NCI-H1092 (cell line): ENCODE results near the gene DNMT1.
"Not testable (repeated sequence)": the region's sequence is repeated elsewhere in the genome, so short reads cannot be mapped to it uniquely, and the experiment has no call there.

Source experiments
- DNase-seq: peaks from one replicate; lab custom pipeline; 2025; lab: John Stamatoyannopoulos, UW

DNMT1 gene

DNA sequence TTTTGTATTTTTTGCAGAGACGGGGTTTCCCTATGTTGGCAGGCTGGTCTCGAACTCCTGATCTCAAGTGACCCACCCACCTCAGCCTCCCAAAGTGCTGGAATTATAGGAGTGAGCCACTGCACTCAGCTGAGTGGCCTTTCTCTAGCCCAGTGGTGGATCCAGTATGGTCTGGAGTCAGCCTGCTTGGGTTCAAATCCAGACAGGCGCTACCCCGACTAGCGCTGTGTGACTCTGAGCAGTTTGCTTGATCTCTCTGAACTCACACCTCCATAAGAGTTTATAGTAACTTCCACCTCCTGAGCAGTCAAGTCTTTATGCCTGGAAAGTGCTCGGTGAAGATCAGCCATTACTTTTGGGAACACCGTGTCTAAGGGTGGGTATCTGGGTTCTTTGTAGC, 25.9 kb upstream of the DNMT1 start:
- DNase-seq = no peak

DNA sequence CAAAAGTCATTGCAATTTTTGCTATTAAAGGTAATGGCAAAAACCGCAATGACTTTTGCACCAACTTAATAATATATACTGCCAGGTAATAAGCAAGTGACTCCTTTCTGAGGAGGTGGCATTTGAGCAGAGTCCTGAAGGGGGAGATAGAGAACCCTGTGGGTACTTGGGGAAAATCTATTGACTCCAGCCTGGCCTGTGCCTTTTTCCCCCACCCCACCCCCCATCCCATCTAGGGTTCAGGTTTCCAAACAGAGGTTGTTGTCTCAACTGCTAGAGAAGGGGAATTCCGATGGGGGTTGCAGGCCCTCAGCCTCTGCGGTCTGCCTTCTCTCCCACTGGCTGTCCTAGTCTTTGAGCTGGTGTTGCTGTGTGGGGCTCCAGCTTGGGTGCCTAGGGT, 24.9 kb upstream of the DNMT1 start:
- no peak for DNase-seq

GRCh38 chr19:10217085-10217484, 22.3 kb upstream of the DNMT1 start:
- DNase-seq = no peak

- no peak for DNase-seq
These were observed 20.0 kb upstream of the DNMT1 start for GRCh38 chr19:10214784-10215183.

DNA sequence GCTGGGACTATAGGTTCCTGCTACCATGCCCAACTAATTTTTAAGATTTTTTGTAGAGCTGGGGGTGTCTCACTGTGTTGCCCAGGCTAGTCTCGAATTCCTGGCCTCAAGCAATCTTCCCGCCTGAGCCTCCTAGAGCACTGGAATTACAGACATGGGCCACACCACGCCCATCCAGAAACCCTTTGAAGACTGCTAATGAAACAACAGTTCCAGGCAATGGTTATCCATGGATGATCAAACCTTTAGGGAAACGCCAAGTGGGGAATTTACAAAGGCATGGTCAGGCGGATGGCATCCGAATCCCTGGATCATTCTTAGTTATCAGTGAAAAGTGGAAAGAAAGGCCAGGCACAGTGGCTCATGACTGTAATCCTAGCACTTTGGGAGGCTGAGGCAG, 16.9 kb upstream of the DNMT1 start:
- DNase-seq = no peak

DNA sequence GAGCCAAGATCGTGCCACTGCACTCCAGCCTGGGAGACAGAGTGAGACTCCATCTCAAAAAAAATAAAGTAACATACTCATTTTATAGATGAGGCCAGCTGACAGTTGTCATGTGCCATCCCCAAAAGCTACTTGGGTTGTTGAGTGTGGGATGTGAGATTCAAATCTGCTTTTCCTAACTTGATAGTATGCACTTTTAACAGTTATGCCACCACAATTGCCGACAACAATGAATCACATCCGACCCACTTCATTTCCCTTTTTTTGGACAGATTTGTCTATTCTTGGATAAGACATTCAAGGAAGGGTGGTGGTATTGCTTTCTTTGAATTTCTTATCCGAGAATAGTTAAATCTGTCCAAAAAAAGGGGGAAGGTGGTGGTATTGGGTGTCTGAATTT, 16.3 kb upstream of the DNMT1 start:
- DNase-seq = no peak

DNA sequence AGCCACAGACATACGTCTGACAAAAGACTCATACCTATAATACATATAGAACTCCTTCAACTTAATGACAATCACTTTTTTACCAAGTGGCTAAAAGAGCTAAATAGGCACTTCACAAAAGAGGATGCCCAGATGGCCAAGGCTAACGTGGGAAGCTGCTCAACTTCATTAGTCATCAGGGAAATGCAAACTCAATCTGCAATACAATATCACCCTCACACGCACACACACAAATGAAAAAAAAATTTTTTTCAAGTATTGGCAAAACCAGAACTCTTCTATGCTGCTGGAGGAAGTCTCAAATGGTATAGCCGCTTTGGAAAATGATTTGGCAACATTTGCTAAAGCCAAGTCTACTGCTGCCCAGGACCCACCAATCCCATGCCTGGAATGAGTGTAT, 14.6 kb upstream of the DNMT1 start:
- DNase-seq = no peak

- DNase-seq = no peak
These were observed 12.3 kb upstream of the DNMT1 start for GRCh38 chr19:10207026-10207425.

GRCh38 chr19:10206226-10206885, 11.6 kb upstream of the DNMT1 start:
- DNase-seq = no peak

GRCh38 chr19:10205636-10206035, 10.9 kb upstream of the DNMT1 start:
- DNase-seq = no peak

GRCh38 chr19:10203686-10204085, 8.9 kb upstream of the DNMT1 start:
- no peak for DNase-seq

GRCh38 chr19:10201176-10201575, 6.4 kb upstream of the DNMT1 start:
- no peak for DNase-seq

- not testable (repeated sequence) for DNase-seq
These were observed 5.3 kb upstream of the DNMT1 start for GRCh38 chr19:10200101-10200500.

- DNase-seq = not testable (repeated sequence)
These were observed 4.3 kb upstream of the DNMT1 start for GRCh38 chr19:10198889-10199644.

DNA sequence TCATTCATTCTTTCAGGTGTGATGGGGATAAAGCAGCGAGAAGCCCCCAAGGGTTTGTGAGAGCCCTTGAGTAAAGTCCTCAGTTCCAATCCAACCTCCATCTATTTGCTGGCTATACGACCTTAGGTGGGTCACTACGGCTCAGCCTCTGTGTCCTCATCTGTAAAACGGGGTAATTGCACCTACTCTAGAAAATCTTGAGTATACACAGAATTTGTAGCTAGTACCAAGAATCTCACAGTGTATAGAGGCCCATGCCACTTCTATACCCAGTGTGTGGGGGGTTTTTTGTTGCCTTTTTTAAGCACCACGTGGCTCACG, 406 bp upstream of the DNMT1 start:
- DNase-seq = no peak

- DNase-seq = no peak
These were observed 808 bp downstream of the DNMT1 start for GRCh38 chr19:10193790-10194499.

DNA sequence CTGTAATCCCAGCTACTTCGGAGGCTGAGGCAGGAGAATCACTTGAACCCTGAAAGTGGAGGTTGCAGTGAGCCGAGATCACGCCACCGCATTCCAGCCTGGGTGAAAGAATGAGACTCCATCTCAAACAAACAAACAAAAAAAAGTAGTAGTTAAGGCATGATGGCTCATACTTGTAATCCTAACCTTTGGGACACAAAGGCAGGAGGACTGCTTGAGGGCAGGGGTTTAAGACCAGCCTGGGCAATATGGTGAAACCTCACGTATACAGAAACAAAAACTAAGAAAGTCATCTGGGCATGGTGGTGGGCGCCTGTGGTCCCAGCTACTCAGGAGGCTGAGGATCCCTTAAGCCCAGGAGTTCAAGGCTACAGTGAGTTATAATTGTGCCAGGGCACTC, 1.8 kb downstream of the DNMT1 start:
- no peak for DNase-seq

DNA sequence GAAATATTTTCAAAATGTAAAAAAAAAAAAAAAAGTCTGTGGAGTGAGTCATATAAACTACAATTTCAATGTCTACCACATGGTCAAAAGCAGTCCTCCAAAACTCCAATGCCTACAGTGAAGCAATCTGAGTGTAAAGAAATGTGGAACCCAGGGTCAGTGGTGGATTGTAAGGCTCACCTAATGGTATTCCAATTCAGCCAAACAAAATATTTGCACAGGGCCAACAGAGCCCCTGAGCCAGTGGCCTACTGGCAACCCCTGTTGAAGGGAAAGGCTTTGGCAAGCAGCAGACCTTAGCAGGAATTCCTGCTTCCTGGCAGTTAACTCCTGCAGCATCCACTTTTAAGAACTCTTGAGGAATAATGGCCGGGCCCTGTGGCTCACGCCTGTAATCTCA, 3.4 kb downstream of the DNMT1 start:
- no peak for DNase-seq

- no peak for DNase-seq
These were observed 4.7 kb downstream of the DNMT1 start for GRCh38 chr19:10190026-10190425.

GRCh38 chr19:10189616-10190015, 5.1 kb downstream of the DNMT1 start:
- DNase-seq = no peak

- no peak for DNase-seq
These were observed 7.4 kb downstream of the DNMT1 start for GRCh38 chr19:10187315-10187714.

- DNase-seq = no peak
These were observed 10.1 kb downstream of the DNMT1 start for GRCh38 chr19:10184636-10185035.

DNA sequence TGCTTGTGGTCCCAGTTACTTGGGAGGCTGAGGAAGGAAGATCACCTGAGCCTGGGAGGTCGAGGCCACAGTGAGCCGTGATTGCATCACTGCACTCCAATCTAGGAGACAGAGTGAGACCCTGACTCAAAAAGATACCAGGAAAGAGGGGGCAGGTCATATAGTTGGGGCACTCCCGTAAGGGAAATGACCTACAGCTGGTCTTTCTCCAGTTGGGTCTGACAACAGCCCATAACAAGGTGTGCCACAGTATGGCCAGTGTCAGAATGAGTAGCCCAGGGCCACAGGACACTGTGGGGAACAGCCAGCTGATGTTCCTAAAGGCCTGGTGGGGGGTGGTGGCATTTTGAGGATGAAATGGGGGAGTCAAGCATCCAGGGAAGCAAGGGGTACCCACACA, 10.8 kb downstream of the DNMT1 start:
- DNase-seq = no peak
